ENCODE measurements around the gene SMIM35.

Gene SMIM35

GRCh38 chr11:118098996-118099837 lies 12.5 kb upstream of the SMIM35 start:
- ChIA-PET CTCF (interaction anchor here (0.6 kb wide), 1 partner anchor 15 kb away, joined by 3 read pairs; no protein-coding TSS in a partner anchor), POLR2A (no interaction called here)
- Histone ChIP-seq H3K36me3 (ENCODE audit: control insufficient read depth in 2 of 2, insufficient read depth in 1 of 2, low read length in 2 of 2) (no peaks in the 10 kb centered on the region), H3K9me3 (ENCODE audit: control insufficient read depth, insufficient read depth, low read depth, low read length) (no peaks in the 10 kb centered on the region), H3K4me3 (ENCODE audit: low read depth, low read length) (no peak overlapping the region), H3K27ac (ENCODE audit: extremely low read depth, low read depth, low read length) (no peak overlapping the region), H3K4me1 (ENCODE audit: control insufficient read depth, insufficient read depth, low read length) (no peaks in the 10 kb centered on the region)
- TF ChIP-seq ZNF2 (tag by site-specific recombination; IDR thresholded peaks at IDR 0.05) (no peak), ZNF449 (tag by site-specific recombination; IDR thresholded peaks at IDR 0.05) (no peak), ZNF121 (tag by site-specific recombination; IDR thresholded peaks at IDR 0.05) (no peak), ELK4 (IDR thresholded peaks at IDR 0.05; ENCODE audit: borderline replicate concordance, low read depth, low read length) (no peak), KLF9 (tag by site-specific recombination; IDR thresholded peaks at IDR 0.05; ENCODE audit: low read depth) (peak; percentile 69), ZNF366 (tag by site-specific recombination; conservative IDR thresholded peaks at IDR 0.05) (peak; percentile 50; the same call in 1 of the 2 replicates), PRDM1 (tag by site-specific recombination; IDR thresholded peaks at IDR 0.05) (0 out of 2 replicates have a peak, but pooled peaks have one; percentile 15), ZFHX2 (tag by site-specific recombination; conservative IDR thresholded peaks at IDR 0.05) (peak; percentile 50), ZNF221 (tag by site-specific recombination; IDR thresholded peaks at IDR 0.05; ENCODE audit: borderline replicate concordance) (no peak), ZBTB6 (tag by site-specific recombination; IDR thresholded peaks at IDR 0.05) (no peak), ZNF174 (tag by site-specific recombination; IDR thresholded peaks at IDR 0.05) (no peak), ZNF610 (tag by site-specific recombination; IDR thresholded peaks at IDR 0.05; ENCODE audit: borderline replicate concordance) (no peak), ZNF549 (tag by site-specific recombination; IDR thresholded peaks at IDR 0.05) (no peak), ZNF639 (tag by site-specific recombination; IDR thresholded peaks at IDR 0.05) (no peak), ZNF521 (tag by site-specific recombination; IDR thresholded peaks at IDR 0.05) (no peak), ZNF211 (tag by site-specific recombination; IDR thresholded peaks at IDR 0.05; ENCODE audit: low read depth) (no peak), OSR2 (tag by site-specific recombination; IDR thresholded peaks at IDR 0.05) (no peak)

GRCh38 chr11:118095967-118096367 lies 9.2 kb upstream of the SMIM35 start:
- Histone ChIP-seq H3K4me1 (ENCODE audit: control insufficient read depth, insufficient read depth, low read length) (no peaks in the 10 kb centered on the region), H3K27ac (ENCODE audit: extremely low read depth, low read depth, low read length) (no peak overlapping the region), H3K9me3 (ENCODE audit: control insufficient read depth, insufficient read depth, low read depth, low read length) (no peaks in the 10 kb centered on the region), H3K36me3 (ENCODE audit: control insufficient read depth in 2 of 2, insufficient read depth in 1 of 2, low read length in 2 of 2) (no peaks in the 10 kb centered on the region), H3K4me3 (ENCODE audit: low read depth, low read length) (no peak overlapping the region)
- POLR2A ChIA-PET, result no interaction called here
- CTCF ChIA-PET, result no interaction called here
- no peak for TF ChIP-seq BCL11B (tag by site-specific recombination; IDR thresholded peaks at IDR 0.05; ENCODE audit: low read depth)
- no peak for TF ChIP-seq ZNF416 (tag by site-specific recombination; IDR thresholded peaks at IDR 0.05)
- no peak for TF ChIP-seq ZNF157 (tag by site-specific recombination; IDR thresholded peaks at IDR 0.05)
- no peak for TF ChIP-seq ZBTB17 (tag by site-specific recombination; IDR thresholded peaks at IDR 0.05)
- no peak for TF ChIP-seq ZNF621 (tag by site-specific recombination; IDR thresholded peaks at IDR 0.05)
- TF ChIP-seq ZNF394 (tag by site-specific recombination; IDR thresholded peaks at IDR 0.05; ENCODE audit: borderline replicate concordance), result no peak
- no peak for TF ChIP-seq ZNF274 (IDR thresholded peaks at IDR 0.05; ENCODE audit: low read length)
- TF ChIP-seq ZNF274 (tag by site-specific recombination; IDR thresholded peaks at IDR 0.05; ENCODE audit: borderline replicate concordance), result no peak
- TF ChIP-seq ZNF366 (tag by site-specific recombination; conservative IDR thresholded peaks at IDR 0.05), result no peak
- TF ChIP-seq HOXD13 (CRISPR knock-in tag; IDR thresholded peaks at IDR 0.05; ENCODE audit: borderline replicate concordance), result no peak
- no peak for TF ChIP-seq ZNF623 (tag by site-specific recombination; IDR thresholded peaks at IDR 0.05)
- TF ChIP-seq ZNF768 (tag by site-specific recombination; IDR thresholded peaks at IDR 0.05), result no peak
